Sigmoid colon (tissue), 3 donors: ENCODE measurements around the gene LHPP.

Source experiments
- CTCF ChIP-seq, 4 experiments: fragments of 450-650 bp in 3 of 4; fragments of 200-600 bp in 1 of 4; IDR thresholded peaks; one replicate each; pipeline ENCODE4 v1.5.1; 2016 to 2019; ENCODE audit warnings: antibody characterized with exemption in 4 of 4, mild to moderate bottlenecking in 3 of 4, moderate library complexity in 2 of 4
- POLR2A ChIP-seq, 2 donors: fragments of 450-650 bp; IDR thresholded peaks; one replicate each; pipeline ENCODE4 v1.6.1; 2016; ENCODE audit warnings: antibody characterized with exemption in 2 of 2, mild to moderate bottlenecking in 2 of 2, moderate library complexity in 2 of 2

- TF ChIP-seq CTCF (IDR thresholded peaks at IDR 0.05) (no peak), POLR2A (IDR thresholded peaks at IDR 0.05) (no peak)
Measured at GRCh38 chr10:124647421-124648130, 186.0 kb downstream of the LHPP start.
